ENCODE measurements around the gene ACSM5. TPM values are rescaled to one million over a fixed set of nuclear protein-coding genes. Genes with fewer than 3 reads are reported as not detected.

Gene ACSM5
- total and polyA plus RNA-seq, 2 of the 8 experiments (the other 6 are each of a cell fraction or from before 2014, with no cell fraction given), result not detected

GRCh38 chr16:20411055-20411454 lies 1.7 kb downstream of the ACSM5 start:
- H4K8ac ChIP-seq (ENCODE audit: extremely low read depth, insufficient read depth, low read length), result no peak overlapping the region
- DNase-seq (ENCODE audit: low read depth in 1 of 2, low spot score in 2 of 2) (no peak), FAIRE-seq (no peak)
- H2BK20ac ChIP-seq (ENCODE audit: low read length), result no peak overlapping the region
- no peak overlapping the region for H3K27ac ChIP-seq (ENCODE audit: low read depth, low read length)
- H2AK5ac ChIP-seq (ENCODE audit: low read depth, low read length), result no peak overlapping the region
- no peak overlapping the region for H3K9ac ChIP-seq (replicated peaks in 1 of 4; ENCODE audit: extremely low read depth in 1 of 4, low read depth in 3 of 4, low read length in 3 of 4)
- H3K23ac ChIP-seq (ENCODE audit: insufficient read length), result no peak overlapping the region
- H3K56ac ChIP-seq (replicated peaks; ENCODE audit: insufficient read length, low read depth, low read length), result no peak overlapping the region
- H3K4me2 ChIP-seq (ENCODE audit: insufficient read depth in 1 of 2, low read depth in 2 of 2, low read length in 2 of 2), result no peak overlapping the region
- no peak overlapping the region for H4K91ac ChIP-seq (replicated peaks; ENCODE audit: insufficient read length, low read length)
- H4K5ac ChIP-seq (ENCODE audit: insufficient read length, low read depth, low read length), result no peak overlapping the region
- H4K20me1 ChIP-seq (replicated peaks in 1 of 2; ENCODE audit: control insufficient read depth in 1 of 2, insufficient read depth in 2 of 2, low read length in 2 of 2), result no peaks in the 10 kb centered on the region
- POLR2A ChIA-PET (ENCODE audit: partially characterized antibody), result no interaction called here
- H2BK15ac ChIP-seq (ENCODE audit: low read length), result no peak overlapping the region
- no peaks in the 10 kb centered on the region for H3K36me3 ChIP-seq (ENCODE audit: control insufficient read depth in 2 of 4, insufficient read depth in 4 of 4, low read length in 3 of 4)
- H2BK120ac ChIP-seq (replicated peaks; ENCODE audit: low read depth, low read length), result no peak overlapping the region
- CTCF ChIA-PET (ENCODE audit: partially characterized antibody), result no interaction called here
- no peak overlapping the region for H3K4ac ChIP-seq (replicated peaks; ENCODE audit: insufficient read length, low read depth, low read length)
- H2BK5ac ChIP-seq (ENCODE audit: low read depth, low read length), result no peak overlapping the region
- no peak overlapping the region for H3K18ac ChIP-seq (ENCODE audit: extremely low read depth, low read length)
- no peaks in the 10 kb centered on the region for H3K27me3 ChIP-seq (replicated peaks in 1 of 4; ENCODE audit: control insufficient read depth in 3 of 4, extremely low read depth in 1 of 4, insufficient read depth in 3 of 4, low read length in 3 of 4)
- no peak overlapping the region for H2AFZ ChIP-seq (ENCODE audit: low read length)
- peaks cover 0 to 3% (median 0%) of the 10 kb centered on the region in 4 experiments; a peak in 3 of 7 replicates for H3K4me1 ChIP-seq (replicated peaks in 1 of 4; ENCODE audit: control insufficient read depth in 3 of 4, insufficient read depth in 4 of 4, low read length in 3 of 4)
- no peaks in the 10 kb centered on the region for H3K23me2 ChIP-seq (ENCODE audit: low read depth, low read length)
- WGBS, 2 experiments (ENCODE audit: extremely low coverage in 1 of 2, insufficient coverage in 1 of 2, insufficient read length in 1 of 2, insufficient replicate concordance in 2 of 2, low coverage in 1 of 2, low lambda C conversion rate in 2 of 2, missing lambda C conversion rate in 1 of 2), result 97% methylated on average over 2 of the region's 2 CpGs; no CpG with 5 or more reads in 1 of the 2 experiments
- no peak overlapping the region for H2BK12ac ChIP-seq (ENCODE audit: low read depth, low read length)
- H3K4me3 ChIP-seq (ENCODE audit: extremely low read depth in 1 of 4, insufficient read depth in 2 of 4, low read depth in 3 of 4, low read length in 4 of 4), result no peak overlapping the region
- no peaks in the 10 kb centered on the region for H3K79me1 ChIP-seq (ENCODE audit: low read depth, low read length)
- no peak overlapping the region for H3K14ac ChIP-seq (ENCODE audit: insufficient read length)
- no peaks in the 10 kb centered on the region for H3K79me2 ChIP-seq (ENCODE audit: control insufficient read depth in 1 of 2, insufficient read depth in 2 of 2, low read length in 2 of 2)
- H3K9me3 ChIP-seq (ENCODE audit: insufficient read depth in 2 of 2, low read depth in 1 of 2, low read length in 1 of 2), result no peaks in the 10 kb centered on the region
- no peak for TF ChIP-seq ATF3 (IDR thresholded peaks at IDR 0.05; ENCODE audit: insufficient read depth, low read depth, low read length)
- TF ChIP-seq ATF2 (IDR thresholded peaks at IDR 0.05; ENCODE audit: low read length), result no peak
- TF ChIP-seq SRF (IDR thresholded peaks at IDR 0.05; ENCODE audit: low read depth, low read length), result no peak
- TF ChIP-seq CBX8 (IDR thresholded peaks at IDR 0.05; ENCODE audit: borderline replicate concordance, low read depth, low read length), result no peak
- no peak for TF ChIP-seq TEAD4 (IDR thresholded peaks at IDR 0.05; ENCODE audit: low read depth, low read length)
- TF ChIP-seq TBP (IDR thresholded peaks at IDR 0.05; ENCODE audit: low read depth, low read length), result no peak
- TF ChIP-seq EZH2 (IDR thresholded peaks at IDR 0.05; ENCODE audit: low read depth, low read length, severe bottlenecking), result no peak
- no peak for TF ChIP-seq SP4 (IDR thresholded peaks at IDR 0.05; ENCODE audit: low read length)
